Ascending aorta (tissue), 2 donors: ENCODE measurements around the gene RPTOR. TPM values are rescaled to one million over a fixed set of nuclear protein-coding genes. Genes with fewer than 3 reads are reported as not detected.

Source experiments
- DNase-seq, 2 donors: peaks; one replicate each; pipeline ENCODE4 v3.0.0-alpha.2; 2019; ENCODE audit warnings: low spot score in 2 of 2
- H3K27ac ChIP-seq, 2 donors: fragments of 200-600 bp; sonication (generic); one replicate each; pipeline ENCODE4 v1.5.1; 2016 to 2017; ENCODE audit warnings: mild to moderate bottlenecking in 1 of 2
- H3K27me3 ChIP-seq: fragments of 200-600 bp; sonication (generic); one replicate; pipeline ENCODE4 v1.5.1; 2017
- H3K36me3 ChIP-seq, 2 donors: fragments of 200-600 bp; sonication (generic); one replicate each; pipeline ENCODE4 v1.5.1; 2016
- H3K4me1 ChIP-seq, 2 donors: fragments of 200-600 bp; sonication (generic); one replicate each; pipeline ENCODE4 v1.5.1; 2016 to 2017; ENCODE audit warnings: mild to moderate bottlenecking in 1 of 2
- H3K4me3 ChIP-seq, 2 donors: fragments of 200-600 bp; sonication (generic); one replicate each; pipeline ENCODE4 v1.5.1; 2016 to 2017; ENCODE audit warnings: mild to moderate bottlenecking in 1 of 2
- H3K9me3 ChIP-seq, 2 donors: fragments of 200-600 bp; sonication (generic); one replicate each; pipeline ENCODE4 v1.5.1; 2016
- intact Hi-C: fragments of 100-400 bp; cut with DNase I; formaldehyde crosslinking; loops from one replicate; pipeline ENCODE4 v1.15.1; 2023
- total RNA-seq: library from RNA; depleted of rRNA; stranded (reverse); fragments of >200 nt; gene quantifications from one replicate; pipeline ENCODE4 v1.1.0, GENCODE V29; 2016
- TF ChIP-seq, protein P1 (sequence below), 3 experiments: fragments of 200-600 bp in 2 of 3; fragments of 450-650 bp in 1 of 3; sonication (generic) in 2 of 3; IDR thresholded peaks; one replicate each; pipeline ENCODE4 v1.5.1; 2016 to 2019; ENCODE audit warnings: antibody characterized with exemption in 3 of 3, mild to moderate bottlenecking in 1 of 3, moderate library complexity in 1 of 3

The RPTOR gene
- total RNA-seq, 1 donor from 2014 or later = 36.1 TPM

- Histone ChIP-seq H3K4me1 (no peaks in the 10 kb centered on the region), H3K9me3 (no peaks in the 10 kb centered on the region), H3K36me3 (peaks cover 0 to 2% of the 10 kb centered on the region in 2 donors), H3K27ac (no peak overlapping the region), H3K27me3 (no peaks in the 10 kb centered on the region), H3K4me3 (no peak overlapping the region)
- DNase-seq = no peak
- TF ChIP-seq, protein P1, sequence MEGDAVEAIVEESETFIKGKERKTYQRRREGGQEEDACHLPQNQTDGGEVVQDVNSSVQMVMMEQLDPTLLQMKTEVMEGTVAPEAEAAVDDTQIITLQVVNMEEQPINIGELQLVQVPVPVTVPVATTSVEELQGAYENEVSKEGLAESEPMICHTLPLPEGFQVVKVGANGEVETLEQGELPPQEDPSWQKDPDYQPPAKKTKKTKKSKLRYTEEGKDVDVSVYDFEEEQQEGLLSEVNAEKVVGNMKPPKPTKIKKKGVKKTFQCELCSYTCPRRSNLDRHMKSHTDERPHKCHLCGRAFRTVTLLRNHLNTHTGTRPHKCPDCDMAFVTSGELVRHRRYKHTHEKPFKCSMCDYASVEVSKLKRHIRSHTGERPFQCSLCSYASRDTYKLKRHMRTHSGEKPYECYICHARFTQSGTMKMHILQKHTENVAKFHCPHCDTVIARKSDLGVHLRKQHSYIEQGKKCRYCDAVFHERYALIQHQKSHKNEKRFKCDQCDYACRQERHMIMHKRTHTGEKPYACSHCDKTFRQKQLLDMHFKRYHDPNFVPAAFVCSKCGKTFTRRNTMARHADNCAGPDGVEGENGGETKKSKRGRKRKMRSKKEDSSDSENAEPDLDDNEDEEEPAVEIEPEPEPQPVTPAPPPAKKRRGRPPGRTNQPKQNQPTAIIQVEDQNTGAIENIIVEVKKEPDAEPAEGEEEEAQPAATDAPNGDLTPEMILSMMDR (IDR thresholded peaks at IDR 0.05) = no peak
- intact Hi-C loops = no loop called here
These were observed 17.0 kb downstream of the RPTOR start for GRCh38 chr17:80561541-80562114.

DNA sequence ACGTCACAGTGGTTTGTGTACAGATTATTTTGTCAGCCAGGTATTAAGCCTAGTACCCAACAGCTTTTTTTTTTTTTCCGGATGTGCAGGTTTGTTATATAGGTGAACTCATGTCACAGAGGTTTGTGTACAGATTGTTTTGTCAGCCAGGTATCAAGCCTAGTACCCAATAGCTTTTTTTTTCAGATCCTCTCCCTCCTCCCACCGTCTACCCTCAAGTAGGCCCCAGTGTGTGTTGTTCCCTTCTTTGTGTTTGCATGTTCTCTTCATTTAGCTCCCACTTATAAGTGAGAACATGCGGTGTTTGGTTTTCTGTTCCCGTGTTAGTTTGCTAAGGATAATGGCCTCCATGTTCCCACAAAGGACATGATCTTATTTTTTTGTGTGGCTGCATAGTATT, 19.9 kb downstream of the RPTOR start:
- Histone ChIP-seq H3K9me3 (no peaks in the 10 kb centered on the region), H3K27ac (no peak overlapping the region), H3K4me1 (no peaks in the 10 kb centered on the region), H3K27me3 (no peaks in the 10 kb centered on the region), H3K4me3 (no peak overlapping the region), H3K36me3 (peaks cover 0 to 1% of the 10 kb centered on the region in 2 donors)
- TF ChIP-seq, protein P1 (IDR thresholded peaks at IDR 0.05) = no peak
- intact Hi-C loops = no loop called here
- no peak for DNase-seq

DNA sequence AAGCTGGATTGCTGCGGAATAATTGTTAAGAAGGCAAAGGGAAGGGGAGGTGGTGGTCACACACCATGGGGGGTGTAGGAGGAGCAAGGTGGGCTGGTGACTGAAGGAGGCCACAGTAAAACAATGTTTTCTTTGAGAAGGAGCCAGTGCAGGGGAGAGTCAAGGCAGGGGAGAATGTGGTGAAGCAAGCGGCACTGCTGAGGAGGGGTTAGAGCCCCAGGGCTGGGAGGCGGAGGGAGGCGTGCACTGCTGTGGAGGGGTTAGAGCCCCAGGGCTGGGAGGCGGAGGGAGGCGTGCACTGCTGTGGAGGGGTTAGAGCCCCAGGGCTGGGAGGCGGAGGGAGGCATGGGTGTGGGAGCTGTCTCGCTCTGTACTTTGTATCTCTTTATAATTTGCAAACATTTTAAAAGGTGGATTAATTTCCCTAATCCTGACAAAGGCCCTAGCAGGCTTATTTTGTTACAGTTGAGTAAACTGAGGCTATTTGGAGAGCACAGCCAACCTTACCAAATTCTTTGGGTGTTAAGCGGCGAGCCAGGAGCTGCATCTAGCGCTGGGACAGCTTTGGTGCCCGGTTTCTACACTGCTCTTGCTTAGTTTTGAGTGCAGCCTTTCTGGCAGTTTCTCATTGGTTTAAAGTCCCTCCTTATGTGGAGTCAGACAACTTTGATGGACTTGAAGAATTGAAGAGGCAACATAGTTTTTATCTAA, 20.9 kb downstream of the RPTOR start:
- no peak for DNase-seq
- TF ChIP-seq, protein P1 (IDR thresholded peaks at IDR 0.05) = no peak
- Histone ChIP-seq H3K36me3 (no peaks in the 10 kb centered on the region), H3K4me3 (no peak overlapping the region), H3K27ac (no peak overlapping the region), H3K4me1 (no peaks in the 10 kb centered on the region), H3K27me3 (no peaks in the 10 kb centered on the region), H3K9me3 (no peaks in the 10 kb centered on the region)
- intact Hi-C loops = no loop called here

- intact Hi-C loops = no loop called here
These were observed 21.4 kb downstream of the RPTOR start for GRCh38 chr17:80566054-80566400.

GRCh38 chr17:80568246-80568645, 23.6 kb downstream of the RPTOR start:
- intact Hi-C loops = no loop called here
- H3K27me3 ChIP-seq = no peaks in the 10 kb centered on the region
- no peak overlapping the region for H3K4me3 ChIP-seq
- DNase-seq = no peak
- no peaks in the 10 kb centered on the region for H3K36me3 ChIP-seq
- TF ChIP-seq, protein P1 (IDR thresholded peaks at IDR 0.05) = no peak
- H3K9me3 ChIP-seq = no peaks in the 10 kb centered on the region
- H3K27ac ChIP-seq = no peak overlapping the region
- no peaks in the 10 kb centered on the region for H3K4me1 ChIP-seq

More at GRCh38 chr17:80566054-80566400, 21.4 kb downstream of the RPTOR start:
- DNase-seq = no peak
- Histone ChIP-seq H3K4me3 (no peak overlapping the region), H3K4me1 (no peaks in the 10 kb centered on the region), H3K27ac (no peak overlapping the region), H3K9me3 (no peaks in the 10 kb centered on the region), H3K27me3 (no peaks in the 10 kb centered on the region), H3K36me3 (no peaks in the 10 kb centered on the region)
- TF ChIP-seq, protein P1 (IDR thresholded peaks at IDR 0.05) = no peak
